Testis (tissue), 3 donors: Measurements from ENCODE around the gene KIF18B. TPM values are rescaled to one million over a fixed set of nuclear protein-coding genes. Genes with fewer than 3 reads are reported as not detected.

Experiments
- DNase-seq: peaks from one replicate; pipeline ENCODE4 v3.0.0-alpha.2; 2019
- H3K27ac ChIP-seq, 2 donors: fragments of 200-600 bp; sonication (generic); one replicate each; pipeline ENCODE4 v1.5.1; 2019
- H3K27me3 ChIP-seq: fragments of 200-600 bp; sonication (generic); one replicate; pipeline ENCODE4 v1.5.1; 2019
- H3K36me3 ChIP-seq: fragments of 200-600 bp; sonication (generic); one replicate; pipeline ENCODE4 v1.5.1; 2017; ENCODE audit warnings: low read depth; ENCODE audit errors: missing control alignments
- H3K4me1 ChIP-seq: fragments of 200-600 bp; sonication (generic); one replicate; pipeline ENCODE4 v1.5.1; 2019
- H3K4me3 ChIP-seq, 2 donors: fragments of 200-600 bp; sonication (generic); one replicate each; pipeline ENCODE4 v1.5.1; 2017 to 2019
- H3K9me3 ChIP-seq: fragments of 200-600 bp; sonication (generic); one replicate; pipeline ENCODE4 v1.5.1; 2017
- POLR2A ChIP-seq: fragments of 450-650 bp; IDR thresholded peaks from one replicate; pipeline ENCODE4 v1.6.1; 2017; ENCODE audit warnings: antibody characterized with exemption, mild to moderate bottlenecking, moderate library complexity
- WGBS, 2 donors: methylation state at CpG; one replicate each; pipeline ENCODE4 v1.1.5; 2018; 5-methylcytosine and 5-hydroxymethylcytosine counted together
- intact Hi-C: fragments of 100-400 bp; cut with DNase I; formaldehyde crosslinking; loops from one replicate; pipeline ENCODE4 v1.15.1; 2023; ENCODE audit warnings: low total_unique reads
- polyA plus RNA-seq: library from polyadenylated mRNA; stranded (reverse); fragments of 350-450 nt; fragmentation: Illumina TruSeq; extraction: RNeasy Lipid Tissue Mini Kit (QIAGEN cat#74804); gene quantifications from one replicate; pipeline ENCODE4 v1.2.3, GENCODE V29; 2014; ENCODE audit warnings: low read depth, low replicate concordance; ENCODE audit not compliant: insufficient read depth
- total RNA-seq, 2 donors: library from RNA; depleted of rRNA; stranded (reverse); fragments of >200 nt; gene quantifications; one replicate each; pipeline ENCODE4 v1.2.3, GENCODE V29; 2016
- TF ChIP-seq, protein P1 (sequence below), 3 experiments: fragments of 450-650 bp in 2 of 3; fragments of 200-600 bp in 1 of 3; sonication (generic) in 1 of 3; IDR thresholded peaks; one replicate each; pipeline ENCODE4 v1.5.1; 2016 to 2019; ENCODE audit warnings: antibody characterized with exemption in 3 of 3, mild to moderate bottlenecking in 2 of 3, moderate library complexity in 1 of 3

KIF18B gene
- total and polyA plus RNA-seq, 3 donors from 2014 or later = 3.7 to 6.0 (median 4.7) TPM

DNA sequence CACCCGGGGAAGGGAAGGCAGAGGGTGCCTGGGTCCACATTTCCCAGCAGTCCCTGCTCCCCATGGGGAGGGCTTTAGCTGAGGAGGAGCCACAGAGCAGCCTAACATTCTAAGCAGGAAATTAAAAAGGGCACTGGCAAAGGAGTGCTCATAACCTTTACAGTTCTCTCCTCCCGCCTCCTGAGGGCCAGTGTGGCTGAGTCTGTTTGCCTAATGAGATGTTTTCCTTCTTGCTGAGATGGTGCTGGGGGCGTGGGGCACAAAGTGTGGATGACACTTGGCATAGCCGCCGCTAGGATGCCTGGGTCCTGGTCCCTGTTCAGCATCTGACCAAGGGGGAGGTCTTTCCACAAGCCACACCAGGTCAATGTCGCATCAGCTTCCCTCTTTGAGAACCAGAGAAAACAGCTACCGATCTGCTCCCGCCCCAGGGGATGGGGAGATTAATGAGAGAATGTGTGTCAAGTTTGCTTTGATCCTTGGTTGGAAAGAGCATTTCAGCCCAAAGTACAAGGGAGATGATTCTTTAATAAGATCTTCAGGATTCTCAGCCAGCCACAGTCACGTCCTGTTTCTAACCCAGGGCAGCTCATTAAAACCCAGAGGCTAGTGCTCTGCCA, 5.8 kb downstream of the KIF18B start:
- H3K27ac ChIP-seq = no peak overlapping the region
- H3K4me3 ChIP-seq = no peak overlapping the region
- TF ChIP-seq, protein P1, sequence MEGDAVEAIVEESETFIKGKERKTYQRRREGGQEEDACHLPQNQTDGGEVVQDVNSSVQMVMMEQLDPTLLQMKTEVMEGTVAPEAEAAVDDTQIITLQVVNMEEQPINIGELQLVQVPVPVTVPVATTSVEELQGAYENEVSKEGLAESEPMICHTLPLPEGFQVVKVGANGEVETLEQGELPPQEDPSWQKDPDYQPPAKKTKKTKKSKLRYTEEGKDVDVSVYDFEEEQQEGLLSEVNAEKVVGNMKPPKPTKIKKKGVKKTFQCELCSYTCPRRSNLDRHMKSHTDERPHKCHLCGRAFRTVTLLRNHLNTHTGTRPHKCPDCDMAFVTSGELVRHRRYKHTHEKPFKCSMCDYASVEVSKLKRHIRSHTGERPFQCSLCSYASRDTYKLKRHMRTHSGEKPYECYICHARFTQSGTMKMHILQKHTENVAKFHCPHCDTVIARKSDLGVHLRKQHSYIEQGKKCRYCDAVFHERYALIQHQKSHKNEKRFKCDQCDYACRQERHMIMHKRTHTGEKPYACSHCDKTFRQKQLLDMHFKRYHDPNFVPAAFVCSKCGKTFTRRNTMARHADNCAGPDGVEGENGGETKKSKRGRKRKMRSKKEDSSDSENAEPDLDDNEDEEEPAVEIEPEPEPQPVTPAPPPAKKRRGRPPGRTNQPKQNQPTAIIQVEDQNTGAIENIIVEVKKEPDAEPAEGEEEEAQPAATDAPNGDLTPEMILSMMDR (IDR thresholded peaks at IDR 0.05) = no peak
- TF ChIP-seq POLR2A = no peak
- H3K4me1 ChIP-seq = peaks cover 4% of the 10 kb centered on the region
- WGBS, 2 donors = 77 to 85% methylated on average over 9 of the region's 9 CpGs
- H3K9me3 ChIP-seq = no peaks in the 10 kb centered on the region
- no peak for DNase-seq
- no peaks in the 10 kb centered on the region for H3K36me3 ChIP-seq
- no peaks in the 10 kb centered on the region for H3K27me3 ChIP-seq
- intact Hi-C loops = no loop called here

DNA sequence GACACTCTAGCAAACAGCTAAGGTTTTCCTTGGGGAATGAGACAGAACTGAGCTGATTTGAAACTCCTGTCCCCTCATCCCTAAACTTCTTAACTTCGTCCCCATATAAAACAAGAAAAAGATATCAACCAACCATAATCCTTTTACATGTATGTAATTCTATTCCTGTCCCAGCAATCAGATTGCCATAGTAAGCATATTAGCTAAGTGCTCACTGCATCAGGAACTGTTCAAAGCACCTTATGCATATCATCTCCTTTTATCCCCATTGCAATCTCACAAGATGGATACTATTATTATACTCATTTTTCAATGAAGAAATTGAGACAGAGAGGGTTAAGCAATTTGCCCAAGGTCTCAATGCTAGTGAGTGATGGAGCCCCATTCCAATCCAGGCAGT, 6.8 kb downstream of the KIF18B start:
- 70 to 75% methylated on average over 1 of the region's 1 CpG for WGBS, 2 donors
- Histone ChIP-seq H3K36me3 (no peaks in the 10 kb centered on the region), H3K4me3 (no peak overlapping the region), H3K27me3 (no peaks in the 10 kb centered on the region), H3K4me1 (peaks cover 4% of the 10 kb centered on the region), H3K9me3 (no peaks in the 10 kb centered on the region), H3K27ac (no peak overlapping the region)
- TF ChIP-seq, protein P1 (IDR thresholded peaks at IDR 0.05) = no peak
- no peak for TF ChIP-seq POLR2A
- no peak for DNase-seq
- intact Hi-C loops = no loop called here

GRCh38 chr17:44940317-44940716, 7.3 kb downstream of the KIF18B start:
- WGBS, 2 donors = 58 to 64% methylated on average over 4 of the region's 4 CpGs
- H3K9me3 ChIP-seq = no peaks in the 10 kb centered on the region
- H3K36me3 ChIP-seq = no peaks in the 10 kb centered on the region
- H3K27ac ChIP-seq = no peak overlapping the region
- no peak for TF ChIP-seq POLR2A
- TF ChIP-seq, protein P1 (IDR thresholded peaks at IDR 0.05) = no peak
- H3K27me3 ChIP-seq = no peaks in the 10 kb centered on the region
- peaks cover 4% of the 10 kb centered on the region for H3K4me1 ChIP-seq
- H3K4me3 ChIP-seq = no peak overlapping the region
- intact Hi-C loops = no loop called here
- DNase-seq = no peak

- Histone ChIP-seq H3K4me3 (no peak overlapping the region), H3K27ac (no peak overlapping the region), H3K36me3 (no peaks in the 10 kb centered on the region), H3K27me3 (no peaks in the 10 kb centered on the region), H3K4me1 (no peaks in the 10 kb centered on the region), H3K9me3 (no peaks in the 10 kb centered on the region)
- TF ChIP-seq, protein P1 (IDR thresholded peaks at IDR 0.05) = no peak
- TF ChIP-seq POLR2A = no peak
- no peak for DNase-seq
- 88 to 98% methylated on average over 7 to 8 of the region's 9 CpGs for WGBS, 2 donors
- intact Hi-C loops = no loop called here
These were observed 12.5 kb downstream of the KIF18B start for GRCh38 chr17:44935116-44935515.

GRCh38 chr17:44934745-44935105, 12.8 kb downstream of the KIF18B start:
- TF ChIP-seq, protein P1 (IDR thresholded peaks at IDR 0.05) = no peak
- TF ChIP-seq POLR2A = no peak
- no peaks in the 10 kb centered on the region for H3K9me3 ChIP-seq
- intact Hi-C loops = no loop called here
- no peak overlapping the region for H3K27ac ChIP-seq
- H3K4me1 ChIP-seq = no peaks in the 10 kb centered on the region
- H3K36me3 ChIP-seq = no peaks in the 10 kb centered on the region
- 97% methylated on average over 8 to 10 of the region's 10 CpGs for WGBS, 2 donors
- H3K4me3 ChIP-seq = no peak overlapping the region
- no peak for DNase-seq
- no peaks in the 10 kb centered on the region for H3K27me3 ChIP-seq
